ENCODE data around the gene RNF149. TPM values are rescaled to one million over a fixed set of nuclear protein-coding genes. Genes with fewer than 3 reads are reported as not detected.

The RNF149 gene
- total RNA-seq, 1 donor, result 73.1 TPM

DNA sequence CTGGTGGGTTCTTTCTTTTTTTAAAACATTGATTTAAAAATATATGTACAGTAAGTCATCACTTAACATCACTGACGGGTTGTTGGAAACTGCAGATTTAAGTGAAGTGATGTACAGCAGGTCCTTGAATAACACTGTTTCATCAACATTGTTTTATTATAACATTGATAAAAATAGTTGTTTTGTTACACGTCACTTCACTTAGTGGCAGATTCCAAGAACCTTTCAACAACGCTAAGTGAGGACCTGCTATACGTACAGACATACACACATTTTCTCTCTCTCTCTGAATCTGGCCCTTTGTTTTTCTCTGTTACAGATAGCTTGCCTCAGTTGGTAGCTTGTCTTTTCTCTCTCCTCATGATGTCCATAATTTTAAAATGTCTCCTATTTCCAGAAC lies 46.4 kb downstream of the RNF149 start:
- Histone ChIP-seq H3K4me2 (ENCODE audit: insufficient read depth, low read length) (no peak overlapping the region), H4K20me1 (ENCODE audit: insufficient read depth, low read length) (no peaks in the 10 kb centered on the region), H3K9me3 (ENCODE audit: low read depth, low read length) (no peaks in the 10 kb centered on the region), H3K36me3 (ENCODE audit: insufficient read depth, low read length) (peaks cover 61% of the 10 kb centered on the region), H3K4me3 (ENCODE audit: insufficient read depth, low read length) (no peak overlapping the region), H2AFZ (ENCODE audit: low read length) (no peak overlapping the region), H3K27me3 (ENCODE audit: insufficient read depth, low read length) (no peaks in the 10 kb centered on the region), H3K4me1 (ENCODE audit: insufficient read depth, low read length) (no peaks in the 10 kb centered on the region), H3K79me2 (ENCODE audit: insufficient read depth, low read length) (peaks cover 28% of the 10 kb centered on the region), H3K27ac (ENCODE audit: low read depth, low read length) (no peak overlapping the region)
- DNase-seq (ENCODE audit: insufficient read length, low spot score, missing footprints), result no peak
- TF ChIP-seq, protein P1, sequence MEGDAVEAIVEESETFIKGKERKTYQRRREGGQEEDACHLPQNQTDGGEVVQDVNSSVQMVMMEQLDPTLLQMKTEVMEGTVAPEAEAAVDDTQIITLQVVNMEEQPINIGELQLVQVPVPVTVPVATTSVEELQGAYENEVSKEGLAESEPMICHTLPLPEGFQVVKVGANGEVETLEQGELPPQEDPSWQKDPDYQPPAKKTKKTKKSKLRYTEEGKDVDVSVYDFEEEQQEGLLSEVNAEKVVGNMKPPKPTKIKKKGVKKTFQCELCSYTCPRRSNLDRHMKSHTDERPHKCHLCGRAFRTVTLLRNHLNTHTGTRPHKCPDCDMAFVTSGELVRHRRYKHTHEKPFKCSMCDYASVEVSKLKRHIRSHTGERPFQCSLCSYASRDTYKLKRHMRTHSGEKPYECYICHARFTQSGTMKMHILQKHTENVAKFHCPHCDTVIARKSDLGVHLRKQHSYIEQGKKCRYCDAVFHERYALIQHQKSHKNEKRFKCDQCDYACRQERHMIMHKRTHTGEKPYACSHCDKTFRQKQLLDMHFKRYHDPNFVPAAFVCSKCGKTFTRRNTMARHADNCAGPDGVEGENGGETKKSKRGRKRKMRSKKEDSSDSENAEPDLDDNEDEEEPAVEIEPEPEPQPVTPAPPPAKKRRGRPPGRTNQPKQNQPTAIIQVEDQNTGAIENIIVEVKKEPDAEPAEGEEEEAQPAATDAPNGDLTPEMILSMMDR (IDR thresholded peaks at IDR 0.05; ENCODE audit: extremely low read depth, low read depth, low read length), result no peak

DNA sequence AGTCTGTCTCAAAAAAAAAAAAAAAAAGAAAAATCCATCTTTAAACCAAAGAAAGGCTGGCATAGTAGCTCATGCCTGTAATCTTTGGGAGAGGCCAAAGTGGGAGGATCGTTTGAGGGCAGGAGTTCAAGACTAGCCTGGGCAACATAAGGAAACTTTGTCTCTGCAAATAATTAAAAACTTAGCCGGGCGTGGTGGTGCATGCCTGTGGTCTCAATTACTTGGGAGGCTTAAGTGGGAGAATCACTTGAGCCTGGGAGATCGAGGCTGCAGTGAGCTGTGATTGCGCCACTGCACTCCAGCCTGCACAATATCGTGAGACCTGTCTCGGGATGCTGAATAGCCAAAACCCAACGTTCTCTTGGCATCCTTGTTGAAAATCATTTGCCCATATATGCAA lies 49.7 kb downstream of the RNF149 start:
- Histone ChIP-seq H3K27me3 (ENCODE audit: insufficient read depth, low read length) (no peaks in the 10 kb centered on the region), H3K79me2 (ENCODE audit: insufficient read depth, low read length) (peaks cover 57% of the 10 kb centered on the region), H2AFZ (ENCODE audit: low read length) (no peak overlapping the region), H3K4me1 (ENCODE audit: insufficient read depth, low read length) (peaks cover 10% of the 10 kb centered on the region), H3K36me3 (ENCODE audit: insufficient read depth, low read length) (peaks cover 35% of the 10 kb centered on the region), H3K4me2 (ENCODE audit: insufficient read depth, low read length) (no peak overlapping the region), H3K4me3 (ENCODE audit: insufficient read depth, low read length) (no peak overlapping the region), H4K20me1 (ENCODE audit: insufficient read depth, low read length) (peaks cover 16% of the 10 kb centered on the region), H3K9me3 (ENCODE audit: low read depth, low read length) (no peaks in the 10 kb centered on the region), H3K27ac (ENCODE audit: low read depth, low read length) (no peak overlapping the region)
- no peak for DNase-seq (ENCODE audit: insufficient read length, low spot score, missing footprints)
- TF ChIP-seq, protein P1 (IDR thresholded peaks at IDR 0.05; ENCODE audit: extremely low read depth, low read depth, low read length), result no peak

DNA sequence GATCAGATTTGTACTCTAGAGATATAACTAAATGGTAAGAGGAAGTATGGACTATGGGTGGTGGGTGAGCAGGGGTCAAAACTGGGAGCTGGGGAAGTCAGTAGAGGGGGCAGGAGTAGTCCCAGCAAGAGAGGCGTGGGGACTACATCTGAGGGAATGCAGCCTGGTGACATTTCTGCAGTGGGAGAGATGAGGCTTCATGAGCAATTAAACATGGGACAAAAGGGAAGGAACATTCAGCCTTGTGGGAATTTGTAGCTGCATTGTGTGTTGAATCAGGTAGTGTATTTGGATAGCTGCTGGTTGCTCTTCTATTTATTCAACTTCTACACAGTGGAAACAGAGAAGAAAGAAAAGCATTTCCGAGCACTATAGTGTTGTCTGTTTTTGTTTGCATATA lies 52.2 kb downstream of the RNF149 start:
- Histone ChIP-seq H3K27ac (ENCODE audit: low read depth, low read length) (no peak overlapping the region), H3K9me3 (ENCODE audit: low read depth, low read length) (no peaks in the 10 kb centered on the region), H4K20me1 (ENCODE audit: insufficient read depth, low read length) (peaks cover 17% of the 10 kb centered on the region), H3K27me3 (ENCODE audit: insufficient read depth, low read length) (no peaks in the 10 kb centered on the region), H3K4me3 (ENCODE audit: insufficient read depth, low read length) (no peak overlapping the region), H2AFZ (ENCODE audit: low read length) (no peak overlapping the region), H3K79me2 (ENCODE audit: insufficient read depth, low read length) (peaks cover 64% of the 10 kb centered on the region), H3K36me3 (ENCODE audit: insufficient read depth, low read length) (peaks cover 20% of the 10 kb centered on the region), H3K4me1 (ENCODE audit: insufficient read depth, low read length) (peaks cover 16% of the 10 kb centered on the region), H3K4me2 (ENCODE audit: insufficient read depth, low read length) (no peak overlapping the region)
- TF ChIP-seq, protein P1 (IDR thresholded peaks at IDR 0.05; ENCODE audit: extremely low read depth, low read depth, low read length), result no peak
- DNase-seq (ENCODE audit: insufficient read length, low spot score, missing footprints), result peak; percentile 55

DNA sequence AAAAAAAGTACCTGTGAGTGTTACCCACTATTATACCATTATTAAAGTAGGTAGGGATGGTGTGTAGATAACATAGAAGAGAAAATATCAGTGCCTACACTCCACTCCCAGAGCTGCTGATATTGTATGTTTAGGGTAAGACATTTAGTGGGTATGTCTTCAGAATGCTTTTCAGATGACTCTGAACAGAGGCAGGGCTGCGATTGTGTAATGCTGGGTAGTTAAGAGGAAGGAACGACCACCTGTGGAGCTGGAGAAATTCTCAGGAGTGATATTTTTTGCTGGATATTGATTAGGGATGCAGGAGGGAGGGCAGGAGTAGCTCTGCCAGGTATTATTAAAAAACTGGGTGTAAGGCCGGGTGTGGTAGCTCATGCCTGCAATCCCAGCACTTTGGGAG lies 53.0 kb downstream of the RNF149 start:
- Histone ChIP-seq H3K36me3 (ENCODE audit: insufficient read depth, low read length) (peaks cover 20% of the 10 kb centered on the region), H3K4me2 (ENCODE audit: insufficient read depth, low read length) (no peak overlapping the region), H2AFZ (ENCODE audit: low read length) (no peak overlapping the region), H3K27me3 (ENCODE audit: insufficient read depth, low read length) (no peaks in the 10 kb centered on the region), H3K4me3 (ENCODE audit: insufficient read depth, low read length) (no peak overlapping the region), H3K27ac (ENCODE audit: low read depth, low read length) (no peak overlapping the region), H3K4me1 (ENCODE audit: insufficient read depth, low read length) (peaks cover 16% of the 10 kb centered on the region), H3K9me3 (ENCODE audit: low read depth, low read length) (no peaks in the 10 kb centered on the region), H3K79me2 (ENCODE audit: insufficient read depth, low read length) (peaks cover 59% of the 10 kb centered on the region), H4K20me1 (ENCODE audit: insufficient read depth, low read length) (peaks cover 17% of the 10 kb centered on the region)
- TF ChIP-seq, protein P1 (IDR thresholded peaks at IDR 0.05; ENCODE audit: extremely low read depth, low read depth, low read length), result no peak
- peak; percentile 41 for DNase-seq (ENCODE audit: insufficient read length, low spot score, missing footprints)

Measured in osteoblast (primary cell).